Stomach smooth muscle (tissue), 2 donors: Measurements from ENCODE around the gene SMARCAD1.
"Not testable (repeated sequence)": the region's sequence is repeated elsewhere in the genome, so short reads cannot be mapped to it uniquely, and the experiment has no call there.

Source experiments
- H3K27ac ChIP-seq: one replicate; pipeline ENCODE4 v1.7.0; 2013; ENCODE audit warnings: mild to moderate bottlenecking, low read length, inconsistent platforms
- H3K27me3 ChIP-seq, 2 donors: one replicate each; pipeline ENCODE4 v1.7.0; 2013; ENCODE audit warnings: low read length in 2 of 2; ENCODE audit not compliant: insufficient read depth in 2 of 2, control insufficient read depth in 1 of 2
- H3K36me3 ChIP-seq, 2 donors: one replicate each; pipeline ENCODE4 v1.7.0; 2013; ENCODE audit warnings: low read length in 2 of 2; ENCODE audit not compliant: control insufficient read depth in 2 of 2, insufficient read depth in 2 of 2
- H3K4me1 ChIP-seq: one replicate; pipeline ENCODE4 v1.7.0; 2013; ENCODE audit warnings: low read length; ENCODE audit not compliant: control insufficient read depth, insufficient read depth
- H3K4me3 ChIP-seq, 2 donors: one replicate each; pipeline ENCODE4 v1.7.0; 2013; ENCODE audit warnings: low read length in 2 of 2
- H3K9ac ChIP-seq, 2 donors: one replicate each; pipeline ENCODE4 v1.7.0; 2013; ENCODE audit warnings: low read length in 2 of 2, mild to moderate bottlenecking in 1 of 2
- H3K9me3 ChIP-seq, 2 donors: one replicate each; pipeline ENCODE4 v1.7.0; 2013; ENCODE audit warnings: low read length in 2 of 2; ENCODE audit not compliant: control insufficient read depth in 2 of 2
- donor health status: healthy.
- donor health status: Pancreatic carcinoma.

The SMARCAD1 gene

GRCh38 chr4:94332983-94333590 lies 125.4 kb downstream of the SMARCAD1 start:
- H3K4me3 ChIP-seq = no peak overlapping the region
- no peaks in the 10 kb centered on the region for H3K9me3 ChIP-seq
- peaks cover 2% of the 10 kb centered on the region for H3K4me1 ChIP-seq
- H3K9ac ChIP-seq = no peak overlapping the region
- H3K27ac ChIP-seq = no peak overlapping the region
- no peaks in the 10 kb centered on the region for H3K36me3 ChIP-seq
- no peaks in the 10 kb centered on the region for H3K27me3 ChIP-seq

GRCh38 chr4:94333866-94334265 lies 126.2 kb downstream of the SMARCAD1 start:
- H3K9ac ChIP-seq = no peak overlapping the region
- peaks cover 2% of the 10 kb centered on the region for H3K4me1 ChIP-seq
- no peak overlapping the region for H3K27ac ChIP-seq
- no peak overlapping the region for H3K4me3 ChIP-seq
- H3K27me3 ChIP-seq = no peaks in the 10 kb centered on the region
- no peaks in the 10 kb centered on the region for H3K36me3 ChIP-seq
- no peaks in the 10 kb centered on the region for H3K9me3 ChIP-seq

GRCh38 chr4:94334476-94334875 lies 126.8 kb downstream of the SMARCAD1 start:
- Histone ChIP-seq H3K9me3 (no peaks in the 10 kb centered on the region), H3K9ac (no peak overlapping the region), H3K4me1 (peaks cover 2% of the 10 kb centered on the region), H3K36me3 (no peaks in the 10 kb centered on the region), H3K27ac (no peak overlapping the region), H3K27me3 (no peaks in the 10 kb centered on the region), H3K4me3 (no peak overlapping the region)

- Histone ChIP-seq H3K27ac (no peak overlapping the region), H3K27me3 (no peaks in the 10 kb centered on the region), H3K4me1 (peaks cover 2% of the 10 kb centered on the region), H3K36me3 (no peaks in the 10 kb centered on the region), H3K9me3 (no peaks in the 10 kb centered on the region), H3K9ac (no peak overlapping the region), H3K4me3 (no peak overlapping the region)
Observed at GRCh38 chr4:94334962-94335361, 127.3 kb downstream of the SMARCAD1 start.

GRCh38 chr4:94336303-94336702 lies 128.6 kb downstream of the SMARCAD1 start:
- Histone ChIP-seq H3K4me1 (peaks cover 2% of the 10 kb centered on the region), H3K4me3 (no peak overlapping the region), H3K27me3 (no peaks in the 10 kb centered on the region), H3K36me3 (no peaks in the 10 kb centered on the region), H3K27ac (no peak overlapping the region), H3K9ac (no peak overlapping the region), H3K9me3 (no peaks in the 10 kb centered on the region)

GRCh38 chr4:94336791-94337190 lies 129.1 kb downstream of the SMARCAD1 start:
- not testable (repeated sequence) for H3K9ac ChIP-seq, H3K27me3 ChIP-seq, H3K27ac ChIP-seq, H3K4me1 ChIP-seq, H3K4me3 ChIP-seq, H3K9me3 ChIP-seq, H3K36me3 ChIP-seq

- peaks cover 2% of the 10 kb centered on the region for H3K4me1 ChIP-seq
- H3K9me3 ChIP-seq = no peaks in the 10 kb centered on the region
- no peak overlapping the region for H3K4me3 ChIP-seq
- H3K36me3 ChIP-seq = no peaks in the 10 kb centered on the region
- H3K27me3 ChIP-seq = no peaks in the 10 kb centered on the region
- no peak overlapping the region for H3K9ac ChIP-seq
- no peak overlapping the region for H3K27ac ChIP-seq
Observed at GRCh38 chr4:94338681-94339351, 131.2 kb downstream of the SMARCAD1 start.

- Histone ChIP-seq H3K27me3 (no peaks in the 10 kb centered on the region), H3K36me3 (no peaks in the 10 kb centered on the region), H3K27ac (no peak overlapping the region), H3K9me3 (no peaks in the 10 kb centered on the region), H3K4me1 (peaks cover 2% of the 10 kb centered on the region), H3K4me3 (no peak overlapping the region), H3K9ac (no peak overlapping the region)
Observed at GRCh38 chr4:94339779-94340178, 132.1 kb downstream of the SMARCAD1 start.
